Measurements from ENCODE around the gene EFR3B. TPM values are rescaled to one million over a fixed set of nuclear protein-coding genes. Genes with fewer than 3 reads are reported as not detected.

The EFR3B gene
- total RNA-seq, 1 experiment from 2014 or later: 8.9 TPM

DNA sequence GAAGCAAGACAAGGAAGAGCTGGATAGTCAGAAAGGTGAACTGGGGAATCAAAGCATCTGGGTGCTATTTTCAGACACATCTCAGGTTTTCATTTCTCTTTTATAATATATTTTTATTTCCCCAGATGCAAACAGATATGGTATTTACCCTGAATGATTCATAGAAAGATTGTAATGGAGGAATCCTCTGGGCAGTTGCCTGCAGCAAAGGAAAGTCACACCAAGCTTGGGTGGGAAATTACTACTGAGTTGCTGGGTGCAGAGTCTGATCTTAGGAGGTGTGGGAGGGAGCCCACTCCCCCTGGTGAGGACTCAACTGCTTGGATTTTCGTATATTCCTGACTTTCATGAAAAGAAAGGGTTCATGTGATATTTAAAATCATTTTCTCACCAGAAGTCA, 2.1 kb downstream of the EFR3B start (continued):
- TF ChIP-seq EMX1 (CRISPR knock-in tag; IDR thresholded peaks at IDR 0.05) (no peak), GRHL2 (CRISPR knock-in tag; IDR thresholded peaks at IDR 0.05; ENCODE audit: insufficient replicate concordance, severe bottlenecking) (no peak), HMGA2 (CRISPR knock-in tag; IDR thresholded peaks at IDR 0.05) (no peak)
- TF ChIP-seq, protein P1, sequence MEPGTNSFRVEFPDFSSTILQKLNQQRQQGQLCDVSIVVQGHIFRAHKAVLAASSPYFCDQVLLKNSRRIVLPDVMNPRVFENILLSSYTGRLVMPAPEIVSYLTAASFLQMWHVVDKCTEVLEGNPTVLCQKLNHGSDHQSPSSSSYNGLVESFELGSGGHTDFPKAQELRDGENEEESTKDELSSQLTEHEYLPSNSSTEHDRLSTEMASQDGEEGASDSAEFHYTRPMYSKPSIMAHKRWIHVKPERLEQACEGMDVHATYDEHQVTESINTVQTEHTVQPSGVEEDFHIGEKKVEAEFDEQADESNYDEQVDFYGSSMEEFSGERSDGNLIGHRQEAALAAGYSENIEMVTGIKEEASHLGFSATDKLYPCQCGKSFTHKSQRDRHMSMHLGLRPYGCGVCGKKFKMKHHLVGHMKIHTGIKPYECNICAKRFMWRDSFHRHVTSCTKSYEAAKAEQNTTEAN (CRISPR knock-in tag; IDR thresholded peaks at IDR 0.05): no peak
- TF ChIP-seq, protein P2, sequence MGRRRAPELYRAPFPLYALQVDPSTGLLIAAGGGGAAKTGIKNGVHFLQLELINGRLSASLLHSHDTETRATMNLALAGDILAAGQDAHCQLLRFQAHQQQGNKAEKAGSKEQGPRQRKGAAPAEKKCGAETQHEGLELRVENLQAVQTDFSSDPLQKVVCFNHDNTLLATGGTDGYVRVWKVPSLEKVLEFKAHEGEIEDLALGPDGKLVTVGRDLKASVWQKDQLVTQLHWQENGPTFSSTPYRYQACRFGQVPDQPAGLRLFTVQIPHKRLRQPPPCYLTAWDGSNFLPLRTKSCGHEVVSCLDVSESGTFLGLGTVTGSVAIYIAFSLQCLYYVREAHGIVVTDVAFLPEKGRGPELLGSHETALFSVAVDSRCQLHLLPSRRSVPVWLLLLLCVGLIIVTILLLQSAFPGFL (CRISPR knock-in tag; IDR thresholded peaks at IDR 0.05; ENCODE audit: borderline replicate concordance): no peak

DNA sequence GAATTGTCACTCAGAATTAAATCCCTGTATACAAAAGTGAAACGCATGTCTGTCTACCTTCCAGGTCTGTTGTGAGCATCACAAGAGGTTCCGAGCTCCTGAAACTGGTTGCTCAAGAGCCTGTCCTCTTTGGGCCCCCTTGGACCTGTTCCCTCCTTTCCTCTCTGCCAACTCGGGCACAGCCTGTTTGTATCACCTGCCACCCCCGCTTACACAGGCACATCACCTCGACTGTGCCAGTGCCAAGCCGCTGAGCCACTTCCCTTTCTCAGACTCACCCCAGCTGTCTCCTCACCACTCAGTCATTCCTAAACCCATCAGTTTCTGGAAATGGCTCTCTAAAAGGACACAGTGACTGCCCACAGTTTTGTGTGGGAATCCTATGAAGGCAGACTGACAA, 3.1 kb downstream of the EFR3B start:
- ATAC-seq (no peak), DNase-seq (ENCODE audit: low spot score) (no peak)
- POLR2A ChIA-PET: no interaction called here
- Mint-ChIP-seq H3K4me3 (no peak overlapping the region), H3K9me3 (no peaks in the 10 kb centered on the region), H3K27me3 (ENCODE audit: low read depth) (peaks cover 38% of the 10 kb centered on the region), H3K36me3 (no peaks in the 10 kb centered on the region), H3K27ac (no peak overlapping the region; the same call in 1 of the 2 replicates), H3K4me1 (peaks cover 37% of the 10 kb centered on the region)
- TF ChIP-seq ZNF671 (CRISPR knock-in tag; IDR thresholded peaks at IDR 0.05): no peak
- TF ChIP-seq MXD4 (CRISPR knock-in tag; IDR thresholded peaks at IDR 0.05; ENCODE audit: borderline replicate concordance): no peak
- TF ChIP-seq, protein P3, sequence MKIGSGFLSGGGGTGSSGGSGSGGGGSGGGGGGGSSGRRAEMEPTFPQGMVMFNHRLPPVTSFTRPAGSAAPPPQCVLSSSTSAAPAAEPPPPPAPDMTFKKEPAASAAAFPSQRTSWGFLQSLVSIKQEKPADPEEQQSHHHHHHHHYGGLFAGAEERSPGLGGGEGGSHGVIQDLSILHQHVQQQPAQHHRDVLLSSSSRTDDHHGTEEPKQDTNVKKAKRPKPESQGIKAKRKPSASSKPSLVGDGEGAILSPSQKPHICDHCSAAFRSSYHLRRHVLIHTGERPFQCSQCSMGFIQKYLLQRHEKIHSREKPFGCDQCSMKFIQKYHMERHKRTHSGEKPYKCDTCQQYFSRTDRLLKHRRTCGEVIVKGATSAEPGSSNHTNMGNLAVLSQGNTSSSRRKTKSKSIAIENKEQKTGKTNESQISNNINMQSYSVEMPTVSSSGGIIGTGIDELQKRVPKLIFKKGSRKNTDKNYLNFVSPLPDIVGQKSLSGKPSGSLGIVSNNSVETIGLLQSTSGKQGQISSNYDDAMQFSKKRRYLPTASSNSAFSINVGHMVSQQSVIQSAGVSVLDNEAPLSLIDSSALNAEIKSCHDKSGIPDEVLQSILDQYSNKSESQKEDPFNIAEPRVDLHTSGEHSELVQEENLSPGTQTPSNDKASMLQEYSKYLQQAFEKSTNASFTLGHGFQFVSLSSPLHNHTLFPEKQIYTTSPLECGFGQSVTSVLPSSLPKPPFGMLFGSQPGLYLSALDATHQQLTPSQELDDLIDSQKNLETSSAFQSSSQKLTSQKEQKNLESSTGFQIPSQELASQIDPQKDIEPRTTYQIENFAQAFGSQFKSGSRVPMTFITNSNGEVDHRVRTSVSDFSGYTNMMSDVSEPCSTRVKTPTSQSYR (CRISPR knock-in tag; IDR thresholded peaks at IDR 0.05): no peak
- TF ChIP-seq, protein P4, sequence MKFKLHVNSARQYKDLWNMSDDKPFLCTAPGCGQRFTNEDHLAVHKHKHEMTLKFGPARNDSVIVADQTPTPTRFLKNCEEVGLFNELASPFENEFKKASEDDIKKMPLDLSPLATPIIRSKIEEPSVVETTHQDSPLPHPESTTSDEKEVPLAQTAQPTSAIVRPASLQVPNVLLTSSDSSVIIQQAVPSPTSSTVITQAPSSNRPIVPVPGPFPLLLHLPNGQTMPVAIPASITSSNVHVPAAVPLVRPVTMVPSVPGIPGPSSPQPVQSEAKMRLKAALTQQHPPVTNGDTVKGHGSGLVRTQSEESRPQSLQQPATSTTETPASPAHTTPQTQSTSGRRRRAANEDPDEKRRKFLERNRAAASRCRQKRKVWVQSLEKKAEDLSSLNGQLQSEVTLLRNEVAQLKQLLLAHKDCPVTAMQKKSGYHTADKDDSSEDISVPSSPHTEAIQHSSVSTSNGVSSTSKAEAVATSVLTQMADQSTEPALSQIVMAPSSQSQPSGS (CRISPR knock-in tag; IDR thresholded peaks at IDR 0.05; ENCODE audit: borderline replicate concordance, low read depth): no peak
- TF ChIP-seq IRF2 (CRISPR knock-in tag; IDR thresholded peaks at IDR 0.05; ENCODE audit: borderline replicate concordance, low read depth): no peak
- TF ChIP-seq, protein P5, sequence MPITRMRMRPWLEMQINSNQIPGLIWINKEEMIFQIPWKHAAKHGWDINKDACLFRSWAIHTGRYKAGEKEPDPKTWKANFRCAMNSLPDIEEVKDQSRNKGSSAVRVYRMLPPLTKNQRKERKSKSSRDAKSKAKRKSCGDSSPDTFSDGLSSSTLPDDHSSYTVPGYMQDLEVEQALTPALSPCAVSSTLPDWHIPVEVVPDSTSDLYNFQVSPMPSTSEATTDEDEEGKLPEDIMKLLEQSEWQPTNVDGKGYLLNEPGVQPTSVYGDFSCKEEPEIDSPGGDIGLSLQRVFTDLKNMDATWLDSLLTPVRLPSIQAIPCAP (CRISPR knock-in tag; IDR thresholded peaks at IDR 0.05): no peak
- no peak for TF ChIP-seq NFATC4 (CRISPR knock-in tag; IDR thresholded peaks at IDR 0.05)
- TF ChIP-seq JUN (CRISPR knock-in tag; IDR thresholded peaks at IDR 0.05): no peak
- TF ChIP-seq FOXK1 (CRISPR knock-in tag; IDR thresholded peaks at IDR 0.05): no peak
- TF ChIP-seq, protein P6, sequence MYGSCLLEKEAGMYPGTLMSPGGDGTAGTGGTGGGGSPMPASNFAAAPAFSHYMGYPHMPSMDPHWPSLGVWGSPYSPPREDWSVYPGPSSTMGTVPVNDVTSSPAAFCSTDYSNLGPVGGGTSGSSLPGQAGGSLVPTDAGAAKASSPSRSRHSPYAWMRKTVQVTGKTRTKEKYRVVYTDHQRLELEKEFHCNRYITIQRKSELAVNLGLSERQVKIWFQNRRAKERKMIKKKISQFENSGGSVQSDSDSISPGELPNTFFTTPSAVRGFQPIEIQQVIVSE (CRISPR knock-in tag; IDR thresholded peaks at IDR 0.05; ENCODE audit: borderline replicate concordance): no peak
- TF ChIP-seq HMGA2 (CRISPR knock-in tag; IDR thresholded peaks at IDR 0.05): no peak
- TF ChIP-seq ZNF138 (CRISPR knock-in tag; conservative IDR thresholded peaks at IDR 0.05): no peak
- TF ChIP-seq ZNF396 (CRISPR knock-in tag; IDR thresholded peaks at IDR 0.05; ENCODE audit: borderline replicate concordance): no peak
- no peak for TF ChIP-seq NFE2L1 (CRISPR knock-in tag; IDR thresholded peaks at IDR 0.05)
- no peak for TF ChIP-seq CREB1 (CRISPR knock-in tag; IDR thresholded peaks at IDR 0.05)
- TF ChIP-seq TP53 (CRISPR knock-in tag; IDR thresholded peaks at IDR 0.05): no peak
- TF ChIP-seq, protein P7, sequence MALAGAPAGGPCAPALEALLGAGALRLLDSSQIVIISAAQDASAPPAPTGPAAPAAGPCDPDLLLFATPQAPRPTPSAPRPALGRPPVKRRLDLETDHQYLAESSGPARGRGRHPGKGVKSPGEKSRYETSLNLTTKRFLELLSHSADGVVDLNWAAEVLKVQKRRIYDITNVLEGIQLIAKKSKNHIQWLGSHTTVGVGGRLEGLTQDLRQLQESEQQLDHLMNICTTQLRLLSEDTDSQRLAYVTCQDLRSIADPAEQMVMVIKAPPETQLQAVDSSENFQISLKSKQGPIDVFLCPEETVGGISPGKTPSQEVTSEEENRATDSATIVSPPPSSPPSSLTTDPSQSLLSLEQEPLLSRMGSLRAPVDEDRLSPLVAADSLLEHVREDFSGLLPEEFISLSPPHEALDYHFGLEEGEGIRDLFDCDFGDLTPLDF (CRISPR knock-in tag; IDR thresholded peaks at IDR 0.05): no peak
- no peak for TF ChIP-seq SMAD3 (CRISPR knock-in tag; IDR thresholded peaks at IDR 0.05; ENCODE audit: borderline replicate concordance)
- no peak for TF ChIP-seq NR1H2 (CRISPR knock-in tag; IDR thresholded peaks at IDR 0.05)
- TF ChIP-seq, protein P8, sequence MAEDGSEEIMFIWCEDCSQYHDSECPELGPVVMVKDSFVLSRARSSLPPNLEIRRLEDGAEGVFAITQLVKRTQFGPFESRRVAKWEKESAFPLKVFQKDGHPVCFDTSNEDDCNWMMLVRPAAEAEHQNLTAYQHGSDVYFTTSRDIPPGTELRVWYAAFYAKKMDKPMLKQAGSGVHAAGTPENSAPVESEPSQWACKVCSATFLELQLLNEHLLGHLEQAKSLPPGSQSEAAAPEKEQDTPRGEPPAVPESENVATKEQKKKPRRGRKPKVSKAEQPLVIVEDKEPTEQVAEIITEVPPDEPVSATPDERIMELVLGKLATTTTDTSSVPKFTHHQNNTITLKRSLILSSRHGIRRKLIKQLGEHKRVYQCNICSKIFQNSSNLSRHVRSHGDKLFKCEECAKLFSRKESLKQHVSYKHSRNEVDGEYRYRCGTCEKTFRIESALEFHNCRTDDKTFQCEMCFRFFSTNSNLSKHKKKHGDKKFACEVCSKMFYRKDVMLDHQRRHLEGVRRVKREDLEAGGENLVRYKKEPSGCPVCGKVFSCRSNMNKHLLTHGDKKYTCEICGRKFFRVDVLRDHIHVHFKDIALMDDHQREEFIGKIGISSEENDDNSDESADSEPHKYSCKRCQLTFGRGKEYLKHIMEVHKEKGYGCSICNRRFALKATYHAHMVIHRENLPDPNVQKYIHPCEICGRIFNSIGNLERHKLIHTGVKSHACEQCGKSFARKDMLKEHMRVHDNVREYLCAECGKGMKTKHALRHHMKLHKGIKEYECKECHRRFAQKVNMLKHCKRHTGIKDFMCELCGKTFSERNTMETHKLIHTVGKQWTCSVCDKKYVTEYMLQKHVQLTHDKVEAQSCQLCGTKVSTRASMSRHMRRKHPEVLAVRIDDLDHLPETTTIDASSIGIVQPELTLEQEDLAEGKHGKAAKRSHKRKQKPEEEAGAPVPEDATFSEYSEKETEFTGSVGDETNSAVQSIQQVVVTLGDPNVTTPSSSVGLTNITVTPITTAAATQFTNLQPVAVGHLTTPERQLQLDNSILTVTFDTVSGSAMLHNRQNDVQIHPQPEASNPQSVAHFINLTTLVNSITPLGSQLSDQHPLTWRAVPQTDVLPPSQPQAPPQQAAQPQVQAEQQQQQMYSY (CRISPR knock-in tag; IDR thresholded peaks at IDR 0.05): no peak
- CTCF ChIA-PET: interaction anchor here (1.1 to 2.2 kb wide), 2 partner anchors 70 to 84 kb away, joined by 5 to 6 read pairs; no protein-coding TSS in a partner anchor

All from WTC11 (cell line).